Subcutaneous preadipocyte (primary cell): ENCODE measurements around the gene CBR4. TPM values are rescaled to one million over a fixed set of nuclear protein-coding genes. Genes with fewer than 3 reads are reported as not detected.

Experiments
- small RNA-seq: library from RNA; depleted of rRNA; stranded (forward); fragments of <200 nt; gene quantifications from one replicate; pipeline ENCODE3, GENCODE V24; 2012
- total RNA-seq: library from RNA; depleted of rRNA; stranded (reverse); fragments of >200 nt; gene quantifications from 2 replicates; pipeline ENCODE4 v1.2.3, GENCODE V29; 2012

The CBR4 gene
- 11.0 and 16.8 TPM in 2 replicates for total RNA-seq

DNA sequence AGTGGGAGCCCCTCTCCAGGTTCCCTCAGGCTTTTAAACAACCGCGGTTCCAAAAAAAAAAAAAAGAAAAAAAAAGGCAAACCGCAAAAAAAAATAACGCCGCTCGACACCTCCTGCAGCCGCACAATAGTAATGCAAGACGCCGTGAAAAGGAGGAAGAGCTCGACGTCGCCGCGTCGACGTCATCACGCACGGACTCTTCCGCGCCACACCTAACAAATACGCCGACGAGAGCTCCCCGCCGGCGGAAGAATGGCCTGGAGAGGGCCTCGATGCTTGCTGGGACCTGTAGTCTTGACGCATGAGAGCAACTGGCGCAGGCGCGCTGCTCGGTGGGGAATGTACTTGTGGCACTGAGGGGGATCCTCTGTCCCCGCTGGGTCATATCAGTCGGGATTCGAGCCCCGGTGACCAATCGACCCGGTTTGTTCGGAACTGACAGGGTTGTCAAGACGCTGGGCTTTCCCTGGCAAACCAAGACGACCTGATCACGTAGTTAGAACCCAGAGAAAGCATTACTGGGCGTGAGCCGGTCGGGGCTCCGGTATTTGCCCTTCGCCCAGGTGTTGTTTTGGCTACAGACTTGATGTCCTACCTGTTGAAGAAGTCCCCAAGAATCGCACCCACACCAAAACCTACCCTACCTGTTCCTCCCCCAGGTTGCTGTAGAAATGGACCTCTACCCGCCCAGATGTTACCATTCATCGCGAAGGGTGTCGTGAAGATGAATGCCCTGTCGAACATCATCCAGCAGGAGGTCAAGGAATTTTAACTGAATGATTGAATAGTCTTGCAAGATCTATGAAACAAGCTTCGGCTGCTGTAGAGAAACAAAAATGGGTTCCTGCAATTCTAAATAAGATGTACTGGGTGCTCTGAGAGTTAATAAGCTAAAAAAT, at the start of gene CBR4:
Gene CBR4 (minus strand): TSS at position 131 of the 899 bp plus-strand sequence. CDS start 166 bp downstream, outside the sequence.

Small RNA genes lying within 50 kb of the gene (small RNA-seq; reads per million reads assigned to genes)
- 1.5 reads per million, percentile 72 among the genes with 10 or more reads in this experiment for gene RNY4P17
